SU-DHL-6 (cell line): Measurements from ENCODE around the gene ILRUN.

Experiments
- H2AFZ ChIP-seq: fragments of 200-600 bp; sonication (generic); 2 replicates; pipeline ENCODE4 v1.6.1; 2014; ENCODE audit warnings: low read depth, mild to moderate bottlenecking, moderate library complexity, mixed read lengths, antibody characterized with exemption, low read length; ENCODE audit not compliant: severe bottlenecking
- H3F3A ChIP-seq: fragments of 200-600 bp; shearing (Covaris generic); 2 replicates; pipeline ENCODE4 v1.6.0; 2016; ENCODE audit warnings: antibody characterized with exemption, mild to moderate bottlenecking; ENCODE audit not compliant: insufficient read depth
- H3K27ac ChIP-seq: fragments of 200-600 bp; sonication (generic); 2 replicates; pipeline ENCODE4 v1.5.1; 2016; ENCODE audit warnings: low read depth, mild to moderate bottlenecking, low read length, moderate library complexity, mixed read lengths
- H3K27me3 ChIP-seq: fragments of 200-600 bp; sonication (generic), shearing (Covaris generic); 2 replicates; pipeline ENCODE4 v1.6.0; 2014; ENCODE audit warnings: mild to moderate bottlenecking, low read length
- H3K36me3 ChIP-seq: fragments of 200-600 bp; sonication (generic); 2 replicates; pipeline ENCODE4 v1.6.1; 2014; ENCODE audit warnings: mild to moderate bottlenecking, low read length, mixed read lengths
- H3K4me2 ChIP-seq: fragments of 300-600, 200-600 bp; shearing (Covaris generic), sonication (generic); 2 replicates; pipeline ENCODE4 v1.6.0; 2014; ENCODE audit warnings: low read length, low read depth, mild to moderate bottlenecking; ENCODE audit not compliant: poor library complexity, severe bottlenecking
- H3K4me3 ChIP-seq: fragments of 200-600 bp; sonication (generic); 2 replicates; pipeline ENCODE4 v1.5.1; 2014; ENCODE audit warnings: antibody characterized with exemption, low read length, mild to moderate bottlenecking, mixed read lengths; ENCODE audit not compliant: insufficient read depth, poor library complexity, severe bottlenecking
- H3K79me2 ChIP-seq: fragments of 200-600 bp; sonication (generic); 2 replicates; pipeline ENCODE4 v1.6.1; 2014; ENCODE audit warnings: mild to moderate bottlenecking, low read length, moderate library complexity; ENCODE audit not compliant: insufficient read depth
- H3K9ac ChIP-seq: fragments of 200-600 bp; sonication (generic); 2 replicates; pipeline ENCODE4 v1.7.0; 2014; ENCODE audit warnings: mild to moderate bottlenecking, low read length
- H3K9me2 ChIP-seq: fragments of 200-600 bp; sonication (generic); replicated peaks from 2 replicates; pipeline ENCODE4 v1.6.1; 2014; ENCODE audit warnings: low read length; ENCODE audit not compliant: insufficient read depth
- H3K9me3 ChIP-seq: fragments of 200-600 bp; sonication (generic); 2 replicates; pipeline ENCODE4 v1.6.1; 2014; ENCODE audit warnings: low read length, mixed read lengths; ENCODE audit not compliant: insufficient read depth
- H4K20me1 ChIP-seq: fragments of 200-600 bp; sonication (generic); 2 replicates; pipeline ENCODE4 v1.6.1; 2014; ENCODE audit warnings: low read depth, mild to moderate bottlenecking, antibody characterized with exemption, low read length, moderate library complexity, mixed read lengths
- CTCF ChIP-seq: fragments of 200-600 bp; sonication (generic); IDR thresholded peaks from one replicate; pipeline ENCODE4 v1.5.1; 2017; ENCODE audit warnings: antibody characterized with exemption, mild to moderate bottlenecking, low read length, moderate library complexity; ENCODE audit not compliant: insufficient read depth, poor library complexity, severe bottlenecking
- EZH2phosphoT487 ChIP-seq: fragments of 200-600 bp; sonication (generic), shearing (Covaris generic); conservative IDR thresholded peaks from 2 replicates; pipeline ENCODE4 v1.6.1; 2018; ENCODE audit warnings: mild to moderate bottlenecking, antibody characterized with exemption, low read length, moderate library complexity, mixed read lengths

Gene ILRUN

GRCh38 chr6:34674268-34674639 is 22.3 kb downstream of the ILRUN start:
- H2AFZ ChIP-seq = no peak overlapping the region
- no peak overlapping the region for H3K9ac ChIP-seq
- H3K4me2 ChIP-seq = peak overlapping the region; percentile 38
- H3K9me3 ChIP-seq = no peaks in the 10 kb centered on the region
- H3F3A ChIP-seq = peaks cover 27% of the 10 kb centered on the region; the same call in 1 of the 2 replicates
- H3K9me2 ChIP-seq = no peaks in the 10 kb centered on the region
- peak overlapping the region; percentile 73 for H3K27ac ChIP-seq
- no peaks in the 10 kb centered on the region for H3K36me3 ChIP-seq
- H3K79me2 ChIP-seq = peaks cover 88% of the 10 kb centered on the region
- no peak for TF ChIP-seq EZH2phosphoT487
- no peak for TF ChIP-seq CTCF
- H3K27me3 ChIP-seq = no peaks in the 10 kb centered on the region
- peaks cover 3% of the 10 kb centered on the region; the same call in 1 of the 2 replicates for H4K20me1 ChIP-seq
- H3K4me3 ChIP-seq = no peak overlapping the region

GRCh38 chr6:34673064-34673463 is 23.5 kb downstream of the ILRUN start:
- Histone ChIP-seq H4K20me1 (peaks cover 8% of the 10 kb centered on the region; the same call in 1 of the 2 replicates), H3K27ac (peak overlapping the region; percentile 22), H3K36me3 (no peaks in the 10 kb centered on the region), H3K4me3 (no peak overlapping the region), H3K9ac (no peak overlapping the region), H3K9me3 (no peaks in the 10 kb centered on the region), H3K9me2 (no peaks in the 10 kb centered on the region), H2AFZ (no peak overlapping the region), H3F3A (peaks cover 22% of the 10 kb centered on the region; the same call in 1 of the 2 replicates), H3K4me2 (peak overlapping the region; percentile 23), H3K79me2 (peaks cover 92% of the 10 kb centered on the region), H3K27me3 (no peaks in the 10 kb centered on the region)
- no peak for TF ChIP-seq EZH2phosphoT487
- TF ChIP-seq CTCF = no peak

- H3K27me3 ChIP-seq = no peaks in the 10 kb centered on the region
- H3K4me3 ChIP-seq = no peak overlapping the region
- no peak overlapping the region for H2AFZ ChIP-seq
- H3K27ac ChIP-seq = peak overlapping the region; percentile 22
- TF ChIP-seq EZH2phosphoT487 (no peak), CTCF (no peak)
- H3K4me2 ChIP-seq = peak overlapping the region; percentile 23
- H3K9me3 ChIP-seq = no peaks in the 10 kb centered on the region
- H4K20me1 ChIP-seq = peaks cover 12% of the 10 kb centered on the region
- H3K36me3 ChIP-seq = no peaks in the 10 kb centered on the region
- H3K9me2 ChIP-seq = no peaks in the 10 kb centered on the region
- peaks cover 95% of the 10 kb centered on the region for H3K79me2 ChIP-seq
- peaks cover 22% of the 10 kb centered on the region; the same call in 1 of the 2 replicates for H3F3A ChIP-seq
- H3K9ac ChIP-seq = no peak overlapping the region
These were observed 23.9 kb downstream of the ILRUN start for GRCh38 chr6:34672657-34673043.
